ENCODE data around the gene ZNF358.

DNA sequence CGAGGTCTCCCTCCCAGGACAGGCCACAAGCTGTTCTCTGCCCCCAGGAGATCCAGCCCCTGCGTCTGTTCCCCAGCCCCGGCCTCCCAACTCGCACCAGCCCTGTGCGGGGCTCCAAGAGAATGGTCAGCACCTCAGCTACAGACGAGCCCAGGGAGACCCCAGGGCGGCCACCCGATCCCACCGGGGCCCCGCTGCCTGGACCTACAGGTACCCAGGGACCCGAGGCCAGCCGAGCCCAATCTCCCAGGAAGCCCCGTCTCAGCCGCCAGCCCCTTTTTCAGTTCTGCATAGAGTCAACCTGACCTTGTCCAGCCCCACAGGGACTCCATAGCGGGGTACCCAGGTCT, 25.5 kb downstream of the ZNF358 start:
- TF ChIP-seq, protein P1, sequence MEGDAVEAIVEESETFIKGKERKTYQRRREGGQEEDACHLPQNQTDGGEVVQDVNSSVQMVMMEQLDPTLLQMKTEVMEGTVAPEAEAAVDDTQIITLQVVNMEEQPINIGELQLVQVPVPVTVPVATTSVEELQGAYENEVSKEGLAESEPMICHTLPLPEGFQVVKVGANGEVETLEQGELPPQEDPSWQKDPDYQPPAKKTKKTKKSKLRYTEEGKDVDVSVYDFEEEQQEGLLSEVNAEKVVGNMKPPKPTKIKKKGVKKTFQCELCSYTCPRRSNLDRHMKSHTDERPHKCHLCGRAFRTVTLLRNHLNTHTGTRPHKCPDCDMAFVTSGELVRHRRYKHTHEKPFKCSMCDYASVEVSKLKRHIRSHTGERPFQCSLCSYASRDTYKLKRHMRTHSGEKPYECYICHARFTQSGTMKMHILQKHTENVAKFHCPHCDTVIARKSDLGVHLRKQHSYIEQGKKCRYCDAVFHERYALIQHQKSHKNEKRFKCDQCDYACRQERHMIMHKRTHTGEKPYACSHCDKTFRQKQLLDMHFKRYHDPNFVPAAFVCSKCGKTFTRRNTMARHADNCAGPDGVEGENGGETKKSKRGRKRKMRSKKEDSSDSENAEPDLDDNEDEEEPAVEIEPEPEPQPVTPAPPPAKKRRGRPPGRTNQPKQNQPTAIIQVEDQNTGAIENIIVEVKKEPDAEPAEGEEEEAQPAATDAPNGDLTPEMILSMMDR (IDR thresholded peaks at IDR 0.05; ENCODE audit: insufficient read depth, low read length, poor library complexity, severe bottlenecking): no peak
- TF ChIP-seq EZH2phosphoT487 (conservative IDR thresholded peaks at IDR 0.05; ENCODE audit: low read length): no peak

Data from SU-DHL-6 (cell line).